Measurements from ENCODE around the gene NR1I2. TPM values are rescaled to one million over a fixed set of nuclear protein-coding genes. Genes with fewer than 3 reads are reported as not detected.

The NR1I2 gene
- total and polyA plus RNA-seq, 8 donors = 0.12 to 0.91 (median 0.44) TPM

DNA sequence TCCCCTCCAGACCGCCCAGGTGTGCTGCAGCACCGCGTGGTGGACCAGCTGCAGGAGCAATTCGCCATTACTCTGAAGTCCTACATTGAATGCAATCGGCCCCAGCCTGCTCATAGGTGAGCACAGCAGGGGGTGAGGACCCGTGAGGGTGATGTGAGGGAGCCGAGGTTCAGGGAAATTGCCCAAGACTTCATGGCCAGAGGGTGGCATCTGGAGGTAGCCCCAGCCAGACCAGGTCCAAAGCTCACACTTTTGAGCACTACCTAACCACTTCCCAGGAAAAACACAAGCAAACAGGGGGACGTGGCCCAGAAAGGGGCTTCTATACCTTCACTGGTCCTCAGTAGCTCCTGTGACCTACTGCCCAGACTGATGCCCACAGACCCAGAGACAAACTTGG lies 33.8 kb downstream of the NR1I2 start:
- no peak overlapping the region for H3K27ac ChIP-seq
- ATAC-seq (no peak), DNase-seq (no peak)
- intact Hi-C loops (cut with DNase I) = no loop called here
- no peaks in the 10 kb centered on the region for H3K36me3 ChIP-seq
- TF ChIP-seq, protein P1, sequence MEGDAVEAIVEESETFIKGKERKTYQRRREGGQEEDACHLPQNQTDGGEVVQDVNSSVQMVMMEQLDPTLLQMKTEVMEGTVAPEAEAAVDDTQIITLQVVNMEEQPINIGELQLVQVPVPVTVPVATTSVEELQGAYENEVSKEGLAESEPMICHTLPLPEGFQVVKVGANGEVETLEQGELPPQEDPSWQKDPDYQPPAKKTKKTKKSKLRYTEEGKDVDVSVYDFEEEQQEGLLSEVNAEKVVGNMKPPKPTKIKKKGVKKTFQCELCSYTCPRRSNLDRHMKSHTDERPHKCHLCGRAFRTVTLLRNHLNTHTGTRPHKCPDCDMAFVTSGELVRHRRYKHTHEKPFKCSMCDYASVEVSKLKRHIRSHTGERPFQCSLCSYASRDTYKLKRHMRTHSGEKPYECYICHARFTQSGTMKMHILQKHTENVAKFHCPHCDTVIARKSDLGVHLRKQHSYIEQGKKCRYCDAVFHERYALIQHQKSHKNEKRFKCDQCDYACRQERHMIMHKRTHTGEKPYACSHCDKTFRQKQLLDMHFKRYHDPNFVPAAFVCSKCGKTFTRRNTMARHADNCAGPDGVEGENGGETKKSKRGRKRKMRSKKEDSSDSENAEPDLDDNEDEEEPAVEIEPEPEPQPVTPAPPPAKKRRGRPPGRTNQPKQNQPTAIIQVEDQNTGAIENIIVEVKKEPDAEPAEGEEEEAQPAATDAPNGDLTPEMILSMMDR (IDR thresholded peaks at IDR 0.05) = no peak
- H3K27me3 ChIP-seq = no peaks in the 10 kb centered on the region
- H3K4me1 ChIP-seq = no peaks in the 10 kb centered on the region
- H3K4me3 ChIP-seq = no peak overlapping the region
- no peaks in the 10 kb centered on the region for H3K9me3 ChIP-seq

DNA sequence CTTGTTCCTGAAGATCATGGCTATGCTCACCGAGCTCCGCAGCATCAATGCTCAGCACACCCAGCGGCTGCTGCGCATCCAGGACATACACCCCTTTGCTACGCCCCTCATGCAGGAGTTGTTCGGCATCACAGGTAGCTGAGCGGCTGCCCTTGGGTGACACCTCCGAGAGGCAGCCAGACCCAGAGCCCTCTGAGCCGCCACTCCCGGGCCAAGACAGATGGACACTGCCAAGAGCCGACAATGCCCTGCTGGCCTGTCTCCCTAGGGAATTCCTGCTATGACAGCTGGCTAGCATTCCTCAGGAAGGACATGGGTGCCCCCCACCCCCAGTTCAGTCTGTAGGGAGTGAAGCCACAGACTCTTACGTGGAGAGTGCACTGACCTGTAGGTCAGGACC lies 35.2 kb downstream of the NR1I2 start:
- ATAC-seq (no peak), DNase-seq (no peak)
- no peaks in the 10 kb centered on the region for H3K9me3 ChIP-seq
- no peak overlapping the region for H3K4me3 ChIP-seq
- H3K27ac ChIP-seq = no peak overlapping the region
- TF ChIP-seq, protein P1 (IDR thresholded peaks at IDR 0.05) = no peak
- H3K4me1 ChIP-seq = no peaks in the 10 kb centered on the region
- intact Hi-C loops (cut with DNase I) = no loop called here
- no peaks in the 10 kb centered on the region for H3K27me3 ChIP-seq
- H3K36me3 ChIP-seq = no peaks in the 10 kb centered on the region

DNA sequence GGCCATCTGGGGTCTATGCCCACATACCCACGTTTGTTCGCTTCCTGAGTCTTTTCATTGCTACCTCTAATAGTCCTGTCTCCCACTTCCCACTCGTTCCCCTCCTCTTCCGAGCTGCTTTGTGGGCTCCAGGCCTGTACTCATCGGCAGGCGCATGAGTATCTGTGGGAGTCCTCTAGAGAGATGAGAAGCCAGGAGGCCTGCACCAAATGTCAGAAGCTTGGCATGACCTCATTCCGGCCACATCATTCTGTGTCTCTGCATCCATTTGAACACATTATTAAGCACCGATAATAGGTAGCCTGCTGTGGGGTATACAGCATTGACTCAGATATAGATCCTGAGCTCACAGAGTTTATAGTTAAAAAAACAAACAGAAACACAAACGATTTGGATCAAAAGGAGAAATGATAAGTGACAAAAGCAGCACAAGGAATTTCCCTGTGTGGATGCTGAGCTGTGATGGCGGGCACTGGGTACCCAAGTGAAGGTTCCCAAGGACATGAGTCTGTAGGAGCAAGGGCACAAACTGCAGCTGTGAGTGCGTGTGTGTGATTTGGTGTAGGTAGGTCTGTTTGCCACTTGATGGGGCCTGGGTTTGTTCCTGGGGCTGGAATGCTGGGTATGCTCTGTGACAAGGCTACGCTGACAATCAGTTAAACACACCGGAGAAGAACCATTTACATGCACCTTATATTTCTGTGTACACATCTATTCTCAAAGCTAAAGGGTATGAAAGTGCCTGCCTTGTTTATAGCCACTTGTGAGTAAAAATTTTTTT lies 35.9 kb downstream of the NR1I2 start:
- intact Hi-C loops (cut with DNase I) = no loop called here
- DNase-seq (no peak), ATAC-seq (no peak)
- Histone ChIP-seq H3K36me3 (no peaks in the 10 kb centered on the region), H3K27ac (no peak overlapping the region), H3K9me3 (no peaks in the 10 kb centered on the region), H3K4me1 (no peaks in the 10 kb centered on the region), H3K27me3 (no peaks in the 10 kb centered on the region), H3K4me3 (no peak overlapping the region)
- TF ChIP-seq, protein P1 (IDR thresholded peaks at IDR 0.05) = no peak

DNA sequence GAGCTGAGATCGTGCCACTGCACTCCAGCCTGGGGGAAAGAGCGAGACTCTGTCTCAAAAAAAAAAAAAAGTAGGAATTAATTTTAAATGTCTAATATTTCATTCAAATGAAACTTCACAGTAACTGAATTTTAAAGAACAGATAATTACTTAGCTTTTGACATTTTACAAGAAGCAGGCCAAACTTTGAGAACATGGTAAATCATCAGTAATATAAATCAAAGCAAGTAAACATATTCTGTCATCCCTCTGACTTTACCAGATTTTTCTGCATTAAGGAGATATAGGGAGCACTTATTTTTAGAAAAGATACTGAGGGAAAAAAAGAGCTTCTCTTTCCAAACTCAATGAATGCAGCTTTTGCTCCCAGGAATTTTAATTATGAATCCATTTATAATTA lies 37.0 kb downstream of the NR1I2 start:
- TF ChIP-seq, protein P1 (IDR thresholded peaks at IDR 0.05) = no peak
- H3K36me3 ChIP-seq = no peaks in the 10 kb centered on the region
- DNase-seq (no peak), ATAC-seq (no peak)
- H3K9me3 ChIP-seq = no peaks in the 10 kb centered on the region
- H3K4me1 ChIP-seq = no peaks in the 10 kb centered on the region
- no peaks in the 10 kb centered on the region for H3K27me3 ChIP-seq
- H3K27ac ChIP-seq = no peak overlapping the region
- no peak overlapping the region for H3K4me3 ChIP-seq
- intact Hi-C loops (cut with DNase I) = no loop called here

DNA sequence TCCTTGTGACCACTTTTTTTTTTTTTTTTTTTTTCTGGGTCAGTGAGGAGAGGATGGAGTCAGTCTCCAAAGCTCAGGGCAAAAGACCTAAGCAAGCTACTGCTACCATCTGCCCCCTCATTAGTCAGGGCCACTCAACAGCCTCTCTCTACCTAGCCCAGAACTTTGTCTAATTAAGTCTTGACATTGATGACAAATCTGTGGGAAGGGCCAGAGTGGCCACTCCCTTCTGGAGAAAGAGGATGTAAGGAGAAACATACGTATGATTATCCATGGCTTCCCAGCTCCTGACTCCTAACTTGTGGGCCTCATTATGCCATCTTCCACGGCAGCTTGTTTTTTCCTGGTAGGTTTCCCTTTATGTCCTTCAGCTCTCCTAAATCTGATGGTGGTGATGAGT lies 37.9 kb downstream of the NR1I2 start:
- Histone ChIP-seq H3K4me1 (no peaks in the 10 kb centered on the region), H3K9me3 (no peaks in the 10 kb centered on the region), H3K4me3 (no peak overlapping the region), H3K36me3 (peaks cover 0 to 3% of the 10 kb centered on the region in 2 donors), H3K27ac (no peak overlapping the region), H3K27me3 (no peaks in the 10 kb centered on the region)
- intact Hi-C loops (cut with DNase I) = no loop called here
- DNase-seq (no peak), ATAC-seq (no peak)
- TF ChIP-seq, protein P1 (IDR thresholded peaks at IDR 0.05) = no peak
